PC-9 (cell line): ENCODE results near the gene GOLGA6L10.
"Not testable (repeated sequence)": the region's sequence is repeated elsewhere in the genome, so short reads cannot be mapped to it uniquely, and the experiment has no call there.

Experiments
- EZH2 ChIP-seq: fragments of 200-600 bp; sonication (generic); IDR thresholded peaks from 2 replicates; pipeline ENCODE4 v1.8.0; 2017; ENCODE audit warnings: antibody characterized with exemption, low read depth
- TF ChIP-seq, protein P1 (sequence below): fragments of 200-600 bp; sonication (generic); conservative IDR thresholded peaks from 2 replicates; pipeline ENCODE4 v1.6.1; 2017; ENCODE audit warnings: mixed run types, antibody characterized with exemption, mild to moderate bottlenecking, moderate library complexity

- TF ChIP-seq EZH2 = not testable (repeated sequence)
- TF ChIP-seq, protein P1, sequence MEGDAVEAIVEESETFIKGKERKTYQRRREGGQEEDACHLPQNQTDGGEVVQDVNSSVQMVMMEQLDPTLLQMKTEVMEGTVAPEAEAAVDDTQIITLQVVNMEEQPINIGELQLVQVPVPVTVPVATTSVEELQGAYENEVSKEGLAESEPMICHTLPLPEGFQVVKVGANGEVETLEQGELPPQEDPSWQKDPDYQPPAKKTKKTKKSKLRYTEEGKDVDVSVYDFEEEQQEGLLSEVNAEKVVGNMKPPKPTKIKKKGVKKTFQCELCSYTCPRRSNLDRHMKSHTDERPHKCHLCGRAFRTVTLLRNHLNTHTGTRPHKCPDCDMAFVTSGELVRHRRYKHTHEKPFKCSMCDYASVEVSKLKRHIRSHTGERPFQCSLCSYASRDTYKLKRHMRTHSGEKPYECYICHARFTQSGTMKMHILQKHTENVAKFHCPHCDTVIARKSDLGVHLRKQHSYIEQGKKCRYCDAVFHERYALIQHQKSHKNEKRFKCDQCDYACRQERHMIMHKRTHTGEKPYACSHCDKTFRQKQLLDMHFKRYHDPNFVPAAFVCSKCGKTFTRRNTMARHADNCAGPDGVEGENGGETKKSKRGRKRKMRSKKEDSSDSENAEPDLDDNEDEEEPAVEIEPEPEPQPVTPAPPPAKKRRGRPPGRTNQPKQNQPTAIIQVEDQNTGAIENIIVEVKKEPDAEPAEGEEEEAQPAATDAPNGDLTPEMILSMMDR = not testable (repeated sequence)
Measured at GRCh38 chr15:82329039-82329438, 20.2 kb downstream of the GOLGA6L10 start.
